Thyroid gland (tissue), 4 donors: ENCODE data around the gene SLC25A44.

Experiments used
- CTCF ChIP-seq, 6 experiments: fragments of 200-600 bp in 3 of 6; fragments of 450-650 bp in 3 of 6; sonication (generic) in 3 of 6; IDR thresholded peaks; one replicate each; pipeline ENCODE4 v1.5.1; 2016 to 2019; ENCODE audit warnings: antibody characterized with exemption in 6 of 6, mild to moderate bottlenecking in 2 of 6, inconsistent platforms in 1 of 6, moderate library complexity in 1 of 6
- POLR2A ChIP-seq, 2 donors: fragments of 450-650 bp; IDR thresholded peaks; one replicate each; pipeline ENCODE4 v1.6.1; 2017; ENCODE audit warnings: antibody characterized with exemption in 2 of 2, mild to moderate bottlenecking in 2 of 2, moderate library complexity in 1 of 2

DNA sequence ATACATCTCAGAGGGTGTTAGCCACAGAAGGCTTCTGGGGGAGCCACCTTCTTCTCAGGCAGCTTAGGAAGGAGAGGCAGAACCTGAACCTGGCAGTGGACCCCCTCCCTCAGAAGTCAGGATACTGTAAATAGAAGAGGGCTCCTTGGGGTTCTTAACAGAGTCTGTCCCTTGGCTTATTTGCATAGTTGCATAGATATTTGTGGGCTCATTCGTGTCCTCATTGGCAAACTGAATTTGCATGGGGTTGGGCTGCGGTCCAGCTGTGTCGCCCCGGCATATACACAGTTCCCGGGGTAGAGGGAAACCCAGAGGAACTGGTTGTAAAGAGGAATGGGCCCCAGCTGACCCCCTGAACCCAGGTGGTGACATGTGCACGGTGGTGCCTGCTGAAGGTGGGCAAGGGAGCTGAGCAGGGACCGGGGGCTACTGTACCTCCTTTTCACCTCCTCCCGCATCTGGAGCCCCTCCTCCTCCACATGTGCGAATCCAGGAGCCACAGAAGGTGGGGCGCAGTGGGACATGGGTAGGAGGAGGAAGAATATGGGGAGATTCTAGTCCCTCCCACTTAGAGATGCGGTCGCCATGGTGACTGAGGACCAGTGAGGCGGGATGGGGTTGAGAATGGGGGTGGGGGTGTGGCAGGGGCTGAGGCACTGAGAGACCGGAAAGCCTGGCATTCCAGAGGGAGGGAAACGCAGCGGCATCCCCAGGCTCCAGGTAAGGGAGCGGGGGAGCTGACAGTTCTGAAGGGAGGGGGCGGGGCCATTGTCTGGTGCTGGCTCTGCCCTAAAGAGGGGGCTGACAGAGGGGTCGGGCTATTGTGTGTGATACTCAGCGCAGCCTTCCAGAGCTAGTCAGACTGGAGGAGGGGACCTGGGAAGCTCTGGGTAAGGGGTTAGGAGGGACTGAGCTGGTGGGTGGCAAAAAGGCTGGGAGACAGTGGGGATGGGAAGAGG, 44.3 kb upstream of the SLC25A44 start:
- TF ChIP-seq CTCF (IDR thresholded peaks at IDR 0.05) (no peak), POLR2A (IDR thresholded peaks at IDR 0.05) (no peak)
